ENCODE results near the gene KAZN. TPM values are rescaled to one million over a fixed set of nuclear protein-coding genes. Genes with fewer than 3 reads are reported as not detected.

KAZN gene
- total RNA-seq, 4 donors from 2014 or later = 9.2 to 30.6 (median 21.2) TPM

DNA sequence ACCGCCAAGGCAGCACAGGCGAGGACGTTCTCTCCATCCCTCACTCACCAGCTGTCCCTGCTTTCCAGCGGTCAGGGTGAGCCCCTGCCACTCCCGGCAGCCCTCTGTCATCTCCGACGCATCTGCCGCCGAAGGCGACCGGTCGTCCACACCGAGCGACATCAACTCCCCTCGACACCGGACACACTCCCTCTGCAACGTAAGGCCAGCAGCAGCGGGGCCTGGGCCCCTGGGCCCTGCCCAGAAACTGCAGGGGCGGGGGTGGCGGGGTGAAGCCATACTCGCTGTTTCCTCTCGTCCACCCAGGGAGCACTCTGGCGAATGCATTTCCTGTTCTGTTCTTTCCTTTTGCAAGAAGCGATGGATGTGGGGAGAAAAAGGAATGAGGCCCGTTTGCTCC, 461.6 kb downstream of the KAZN start:
- ATAC-seq (ENCODE audit: low FRiP score) (no peak), DNase-seq (ENCODE audit: low spot score) (no peak)
- TF ChIP-seq CTCF (IDR thresholded peaks at IDR 0.05) = no peak

DNA sequence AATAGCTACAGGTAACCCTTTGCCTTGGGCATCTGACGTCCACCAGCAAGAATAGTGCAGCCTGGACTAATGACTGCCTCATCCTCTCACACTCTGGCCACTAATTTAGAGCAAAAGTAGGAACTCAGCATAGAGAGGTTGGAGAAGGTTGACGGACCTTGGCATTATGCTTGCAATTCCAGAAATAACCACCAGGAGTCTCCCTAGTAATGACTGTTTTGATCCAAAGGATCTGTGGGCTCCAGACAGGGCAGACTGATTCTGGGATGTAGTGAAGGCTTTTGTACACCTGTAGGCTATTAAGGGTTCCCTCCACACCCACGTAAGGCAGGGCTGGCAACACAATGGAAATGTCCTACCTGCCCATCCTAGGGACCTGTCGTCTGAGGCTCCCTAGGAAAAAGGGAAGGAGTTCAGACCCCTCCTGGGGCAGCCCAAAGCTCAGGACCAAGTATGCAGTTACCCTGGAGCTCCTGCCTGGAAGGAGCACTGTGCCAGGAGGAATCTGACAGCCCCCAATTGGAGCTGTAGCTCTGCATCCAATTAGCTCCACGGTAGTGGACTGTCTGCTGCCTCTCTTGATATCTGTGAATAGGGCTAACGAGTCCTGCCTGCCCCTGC, 464.1 kb downstream of the KAZN start:
- DNase-seq (ENCODE audit: low spot score) = no peak
- ATAC-seq (ENCODE audit: low FRiP score) = no peak
- TF ChIP-seq CTCF (IDR thresholded peaks at IDR 0.05) = no peak

DNA sequence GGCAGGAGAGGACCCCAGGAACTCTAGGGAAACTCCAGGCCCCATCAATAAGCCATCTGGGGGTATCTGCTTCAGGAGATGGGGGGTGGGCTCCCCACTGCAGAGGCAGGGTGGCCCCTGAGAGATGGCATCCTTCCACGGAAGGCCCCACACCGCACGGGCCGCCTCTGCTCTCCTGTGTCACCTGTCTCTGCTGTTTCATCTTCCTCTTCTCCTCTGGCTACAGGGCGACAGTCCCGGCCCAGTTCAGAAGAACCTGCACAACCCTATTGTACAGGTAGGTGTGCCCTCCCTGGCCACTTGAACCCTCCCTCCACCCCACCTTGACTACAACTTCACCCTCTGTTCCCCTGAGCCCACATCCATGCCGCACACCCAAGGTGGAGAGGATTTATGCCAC, 464.9 kb downstream of the KAZN start:
- TF ChIP-seq CTCF (IDR thresholded peaks at IDR 0.05) = no peak
- ATAC-seq (ENCODE audit: low FRiP score) = no peak
- DNase-seq (ENCODE audit: low spot score) = no peak

DNA sequence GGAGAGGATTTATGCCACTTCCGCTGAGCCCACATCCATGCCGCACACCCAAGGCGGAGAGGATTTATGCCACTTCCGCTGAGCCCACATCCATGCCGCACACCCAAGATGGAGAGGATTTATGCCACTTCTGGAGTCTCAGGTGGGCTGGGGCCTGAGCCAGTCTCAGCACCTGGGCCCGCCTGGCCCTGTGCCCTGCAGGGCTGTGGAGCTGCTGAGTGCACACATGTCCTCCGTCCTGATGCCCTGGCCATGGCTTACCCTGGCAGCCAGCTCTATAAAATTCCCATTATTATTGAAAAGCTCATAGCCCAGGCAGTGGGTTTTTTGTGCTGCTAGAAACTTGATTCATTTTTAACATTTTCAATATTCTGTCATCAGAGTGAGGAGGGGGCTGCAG, 465.3 kb downstream of the KAZN start:
- TF ChIP-seq CTCF (IDR thresholded peaks at IDR 0.05) = no peak
- ATAC-seq (ENCODE audit: low FRiP score) (no peak), DNase-seq (ENCODE audit: low spot score) (no peak)

- ATAC-seq (ENCODE audit: low FRiP score) (no peak), DNase-seq (ENCODE audit: low spot score) (no peak)
- no peak for TF ChIP-seq CTCF (IDR thresholded peaks at IDR 0.05)
Measured at GRCh38 chr1:15064217-15064929, 465.9 kb downstream of the KAZN start.

DNA sequence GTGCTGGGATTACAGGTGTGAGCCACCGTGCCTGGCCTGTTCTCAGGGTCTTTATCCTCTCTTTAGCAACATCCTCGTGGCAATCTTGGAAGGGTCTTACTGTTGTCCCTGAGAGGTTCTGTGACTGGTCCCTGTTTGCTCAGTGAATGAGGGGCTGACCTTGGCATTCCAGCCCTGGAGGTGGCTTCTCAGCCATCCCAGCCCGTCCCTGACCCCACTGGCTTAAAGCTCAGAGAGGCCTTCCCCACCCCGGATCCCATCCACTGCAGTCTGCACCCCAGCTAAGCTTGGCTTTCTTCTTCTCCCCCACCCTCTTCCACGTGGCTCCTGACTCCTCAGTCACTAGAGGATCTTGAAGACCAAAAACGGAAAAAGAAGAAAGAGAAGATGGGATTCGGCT, 466.8 kb downstream of the KAZN start:
- no peak for TF ChIP-seq CTCF (IDR thresholded peaks at IDR 0.05)
- no peak for DNase-seq (ENCODE audit: low spot score)
- no peak for ATAC-seq (ENCODE audit: low FRiP score)

DNA sequence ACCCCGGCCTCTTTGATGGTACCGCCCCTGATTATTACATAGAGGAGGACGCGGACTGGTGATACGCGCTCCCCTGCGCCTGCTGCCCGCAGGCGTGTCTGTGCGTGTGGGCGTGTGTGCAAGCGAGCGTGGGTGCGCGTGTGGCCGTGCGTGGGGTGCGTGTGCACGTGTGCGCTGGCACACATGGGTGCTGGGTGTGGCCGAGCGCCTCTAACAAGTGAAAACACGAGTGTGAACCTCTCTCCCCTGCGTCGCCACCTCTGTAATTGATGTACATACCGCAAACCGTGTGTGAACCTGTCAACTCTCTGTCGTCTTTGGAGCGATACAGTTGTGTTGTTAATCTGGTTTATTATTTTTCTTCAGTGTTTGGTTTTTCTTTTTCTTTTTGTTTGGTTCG, 467.3 kb downstream of the KAZN start:
- no peak for TF ChIP-seq CTCF (IDR thresholded peaks at IDR 0.05)
- no peak for DNase-seq (ENCODE audit: low spot score)
- no peak for ATAC-seq (ENCODE audit: low FRiP score)

Data from omental fat pad (tissue), 4 donors.